GM18870 (cell line): ENCODE data around the gene ZFP62.
"Not testable (repeated sequence)": the region's sequence is repeated elsewhere in the genome, so short reads cannot be mapped to it uniquely, and the experiment has no call there.

Source experiments
- ATAC-seq: cut with Tn5 transposase; IDR thresholded peaks from one replicate; pipeline ENCODE4 v1.9.1; 2021; ENCODE audit warnings: moderate library complexity; ENCODE audit not compliant: unreplicated experiment

The ZFP62 gene

GRCh38 chr5:180860887-180861822, at the start of gene ZFP62:
ZFP62 (minus strand) TSS chr5:180861276; CDS start chr5:180861219, 57 bp downstream.
- peak; percentile 59 for ATAC-seq

- no peak for ATAC-seq
Observed at GRCh38 chr5:180910735-180911134, 49.7 kb upstream of the ZFP62 start.

GRCh38 chr5:180910182-180910581, 49.1 kb upstream of the ZFP62 start:
- no peak for ATAC-seq

GRCh38 chr5:180909782-180910181, 48.7 kb upstream of the ZFP62 start:
- no peak for ATAC-seq

- no peak for ATAC-seq
Observed at GRCh38 chr5:180908998-180909731, 48.1 kb upstream of the ZFP62 start.

GRCh38 chr5:180908400-180908799, 47.3 kb upstream of the ZFP62 start:
- no peak for ATAC-seq

GRCh38 chr5:180901319-180902009, 40.4 kb upstream of the ZFP62 start:
- no peak for ATAC-seq

- ATAC-seq = no peak
Observed at GRCh38 chr5:180900178-180900577, 39.1 kb upstream of the ZFP62 start.

- ATAC-seq = no peak
Observed at GRCh38 chr5:180898621-180899246, 37.7 kb upstream of the ZFP62 start, which contains the start of gene BTNL8. BTNL8 (plus strand) TSS chr5:180899159; CDS start chr5:180899311, 152 bp downstream.

GRCh38 chr5:180895330-180895729, 34.3 kb upstream of the ZFP62 start:
- not testable (repeated sequence) for ATAC-seq

- no peak for ATAC-seq
Observed at GRCh38 chr5:180889381-180889780, 28.3 kb upstream of the ZFP62 start.

GRCh38 chr5:180885845-180886529, 24.9 kb upstream of the ZFP62 start:
- ATAC-seq = not testable (repeated sequence)

- no peak for ATAC-seq
Observed at GRCh38 chr5:180875860-180876426, 14.9 kb upstream of the ZFP62 start.

- no peak for ATAC-seq
Observed at GRCh38 chr5:180874804-180875582, 13.9 kb upstream of the ZFP62 start.

GRCh38 chr5:180873615-180874520, 12.8 kb upstream of the ZFP62 start:
- no peak for ATAC-seq

GRCh38 chr5:180872419-180872818, 11.3 kb upstream of the ZFP62 start:
- ATAC-seq = no peak

GRCh38 chr5:180870276-180871068, 9.4 kb upstream of the ZFP62 start:
- ATAC-seq = no peak
